DND-41 (cell line): ENCODE data around the gene ARL2.
A peak's percentile ranks its signal among the peaks of the same experiment; 100 is the strongest.

Source experiments
- ATAC-seq: fragments of 200-7000 bp; cut with Tn5 transposase; 3 replicates; pipeline ENCODE4 v1.9.1; 2021; ENCODE audit warnings: low read depth; ENCODE audit not compliant: insufficient read depth
- DNase-seq: peaks from one replicate; pipeline ENCODE4 v3.0.0-alpha.2; 2020
- H2AFZ ChIP-seq: 2 replicates; pipeline ENCODE4 v1.6.0; 2012; ENCODE audit warnings: low read depth, low read length
- H3K27ac ChIP-seq: 2 replicates; pipeline ENCODE4 v1.5.1; 2012; ENCODE audit warnings: low read length, inconsistent platforms
- H3K27me3 ChIP-seq: fragments of 200-600 bp; sonication (generic); 2 replicates; pipeline ENCODE4 v1.6.0; 2012; ENCODE audit warnings: low read length, mild to moderate bottlenecking, inconsistent platforms; ENCODE audit not compliant: insufficient read depth, poor library complexity
- H3K36me3 ChIP-seq: 2 replicates; pipeline ENCODE4 v1.5.1; 2012; ENCODE audit warnings: low read length, inconsistent platforms; ENCODE audit not compliant: insufficient read depth
- H3K4me1 ChIP-seq: 2 replicates; pipeline ENCODE4 v1.5.1; 2012; ENCODE audit warnings: mild to moderate bottlenecking, low read length; ENCODE audit not compliant: insufficient read depth
- H3K4me2 ChIP-seq: 2 replicates; pipeline ENCODE4 v1.6.0; 2012; ENCODE audit warnings: mild to moderate bottlenecking, moderate library complexity, low read length, inconsistent platforms; ENCODE audit not compliant: insufficient read depth
- H3K4me3 ChIP-seq, 2 experiments: fragments of 200-600 bp in 1 of 2; shearing (Covaris generic) in 1 of 2; 2 replicates each; pipeline ENCODE4 v1.5.1; 2012 to 2016; ENCODE audit warnings: inconsistent platforms in 2 of 2, low read length in 2 of 2, mild to moderate bottlenecking in 2 of 2, low read depth in 1 of 2, moderate library complexity in 1 of 2
- H3K79me2 ChIP-seq: 2 replicates; pipeline ENCODE4 v1.6.0; 2012; ENCODE audit warnings: low read length, inconsistent platforms; ENCODE audit not compliant: insufficient read depth
- H3K9ac ChIP-seq: 2 replicates; pipeline ENCODE4 v1.6.0; 2012; ENCODE audit warnings: low read depth, mild to moderate bottlenecking, inconsistent platforms, low read length, moderate library complexity
- H3K9me3 ChIP-seq: 2 replicates; pipeline ENCODE4 v1.5.1; 2012; ENCODE audit warnings: low read length, moderate library complexity, mild to moderate bottlenecking, inconsistent platforms; ENCODE audit not compliant: insufficient read depth, severe bottlenecking
- H4K20me1 ChIP-seq: 2 replicates; pipeline ENCODE4 v1.6.0; 2012; ENCODE audit warnings: low read length; ENCODE audit not compliant: insufficient read depth
- EZH2 ChIP-seq: IDR thresholded peaks from 3 replicates; pipeline ENCODE4 v1.6.1; 2012; ENCODE audit warnings: borderline replicate concordance, low read depth, mild to moderate bottlenecking, moderate library complexity, low read length, inconsistent platforms; ENCODE audit not compliant: severe bottlenecking
- TF ChIP-seq, protein P1 (sequence below): IDR thresholded peaks from 2 replicates; pipeline ENCODE4 v1.5.1; 2012; ENCODE audit warnings: borderline replicate concordance, low read length, moderate library complexity, mild to moderate bottlenecking; ENCODE audit not compliant: poor library complexity, severe bottlenecking; ENCODE audit errors: extremely low read depth

ARL2 gene

GRCh38 chr11:65013888-65014725, at the start of gene ARL2:
TSS of gene ARL2 (plus strand) at chr11:65014160. CDS start at chr11:65014208, 48 bp downstream.
- DNase-seq (peak; percentile 94), ATAC-seq (peak; percentile 83)
- H3K79me2 ChIP-seq, result peaks cover 38% of the 10 kb centered on the region
- peaks cover 31% of the 10 kb centered on the region for H3K4me1 ChIP-seq
- peak within 1 kb of the TSS; percentile 81 for H3K4me2 ChIP-seq
- H3K4me3 ChIP-seq, result peak within 1 kb of the TSS; percentile 77 to 85
- no peaks in the 10 kb centered on the region for H3K9me3 ChIP-seq
- TF ChIP-seq EZH2, result no peak
- TF ChIP-seq, protein P1, sequence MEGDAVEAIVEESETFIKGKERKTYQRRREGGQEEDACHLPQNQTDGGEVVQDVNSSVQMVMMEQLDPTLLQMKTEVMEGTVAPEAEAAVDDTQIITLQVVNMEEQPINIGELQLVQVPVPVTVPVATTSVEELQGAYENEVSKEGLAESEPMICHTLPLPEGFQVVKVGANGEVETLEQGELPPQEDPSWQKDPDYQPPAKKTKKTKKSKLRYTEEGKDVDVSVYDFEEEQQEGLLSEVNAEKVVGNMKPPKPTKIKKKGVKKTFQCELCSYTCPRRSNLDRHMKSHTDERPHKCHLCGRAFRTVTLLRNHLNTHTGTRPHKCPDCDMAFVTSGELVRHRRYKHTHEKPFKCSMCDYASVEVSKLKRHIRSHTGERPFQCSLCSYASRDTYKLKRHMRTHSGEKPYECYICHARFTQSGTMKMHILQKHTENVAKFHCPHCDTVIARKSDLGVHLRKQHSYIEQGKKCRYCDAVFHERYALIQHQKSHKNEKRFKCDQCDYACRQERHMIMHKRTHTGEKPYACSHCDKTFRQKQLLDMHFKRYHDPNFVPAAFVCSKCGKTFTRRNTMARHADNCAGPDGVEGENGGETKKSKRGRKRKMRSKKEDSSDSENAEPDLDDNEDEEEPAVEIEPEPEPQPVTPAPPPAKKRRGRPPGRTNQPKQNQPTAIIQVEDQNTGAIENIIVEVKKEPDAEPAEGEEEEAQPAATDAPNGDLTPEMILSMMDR, result peak; percentile 49
- H2AFZ ChIP-seq, result peak within 1 kb of the TSS; percentile 93
- no peaks in the 10 kb centered on the region for H3K27me3 ChIP-seq
- peaks cover 14% of the 10 kb centered on the region for H4K20me1 ChIP-seq
- H3K36me3 ChIP-seq, result peaks cover 27% of the 10 kb centered on the region
- peak within 1 kb of the TSS; percentile 98 for H3K27ac ChIP-seq
- peak within 1 kb of the TSS; percentile 92 for H3K9ac ChIP-seq

DNA sequence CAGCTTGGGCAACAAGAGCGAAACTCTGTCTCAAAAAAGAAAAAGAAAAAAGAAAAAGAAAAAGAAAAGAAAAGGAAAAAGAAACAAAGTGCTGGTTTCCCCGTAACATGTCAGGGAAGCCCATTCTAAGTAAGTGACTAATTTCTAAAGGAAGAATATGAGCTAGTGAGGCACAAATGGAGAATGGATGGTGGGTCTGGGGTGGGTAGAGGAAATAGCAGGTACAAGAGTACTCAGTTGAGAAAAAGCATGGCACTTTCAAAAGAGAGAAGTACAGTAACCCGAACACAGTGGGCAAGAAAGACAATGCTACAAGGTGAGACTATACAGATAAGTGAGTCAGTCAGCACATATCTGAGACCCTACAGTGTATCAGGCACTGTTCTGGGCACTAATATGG, 46.6 kb upstream of the ARL2 start:
- no peaks in the 10 kb centered on the region for H3K79me2 ChIP-seq
- TF ChIP-seq EZH2, result no peak
- TF ChIP-seq, protein P1, result no peak
- no peaks in the 10 kb centered on the region for H3K4me1 ChIP-seq
- ATAC-seq (no peak), DNase-seq (no peak)
- H3K27me3 ChIP-seq, result no peaks in the 10 kb centered on the region
- H3K9ac ChIP-seq, result no peak overlapping the region
- H3K36me3 ChIP-seq, result no peaks in the 10 kb centered on the region
- H3K4me3 ChIP-seq, result no peak overlapping the region
- H3K9me3 ChIP-seq, result no peaks in the 10 kb centered on the region
- H4K20me1 ChIP-seq, result no peaks in the 10 kb centered on the region
- H2AFZ ChIP-seq, result no peak overlapping the region
- no peak overlapping the region for H3K4me2 ChIP-seq
- H3K27ac ChIP-seq, result no peak overlapping the region

DNA sequence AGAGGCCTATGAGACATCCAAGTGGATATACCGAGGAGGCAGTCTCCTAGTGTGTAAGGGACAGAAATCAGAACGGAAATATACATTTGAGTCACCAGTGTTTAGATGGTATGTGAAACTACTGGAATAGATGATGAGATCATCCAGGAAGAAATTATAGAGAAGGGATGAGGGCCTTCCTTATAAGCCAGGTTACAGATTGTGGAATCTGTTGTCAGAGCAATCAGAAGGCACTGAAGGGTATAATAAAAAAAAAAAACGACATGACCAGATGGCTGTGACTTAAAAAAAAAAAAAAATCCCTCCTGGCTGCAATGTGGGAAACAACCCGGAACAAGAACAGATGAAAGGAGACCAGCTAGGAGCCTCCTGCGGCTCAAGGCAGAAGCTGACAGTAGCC, 44.8 kb upstream of the ARL2 start:
- Histone ChIP-seq H3K27ac (no peak overlapping the region), H3K4me1 (no peaks in the 10 kb centered on the region), H3K79me2 (no peaks in the 10 kb centered on the region), H3K27me3 (no peaks in the 10 kb centered on the region), H4K20me1 (no peaks in the 10 kb centered on the region), H3K4me2 (no peak overlapping the region), H3K9ac (no peak overlapping the region), H3K36me3 (no peaks in the 10 kb centered on the region), H3K4me3 (no peak overlapping the region), H3K9me3 (no peaks in the 10 kb centered on the region), H2AFZ (no peak overlapping the region)
- no peak for ATAC-seq
- TF ChIP-seq EZH2, result no peak
- TF ChIP-seq, protein P1, result no peak
- DNase-seq, result no peak
